Panc1 (cell line): ENCODE results near the gene IQSEC2. TPM values are rescaled to one million over a fixed set of nuclear protein-coding genes. Genes with fewer than 3 reads are reported as not detected.

Experiments used
- ATAC-seq: fragments of 200-7000 bp; cut with Tn5 transposase; 2 replicates; pipeline ENCODE4 v1.9.1; 2020; ENCODE audit warnings: mild to moderate bottlenecking, moderate library complexity
- BruUV-seq: library from RNA; stranded (reverse); fragments of 400-500 nt; replicated peaks from 2 replicates; lab custom pipeline; 2021; lab: Mats Ljungman, UMichigan
- CTCF ChIA-PET: fragments of 300-600 bp; sonication (Branson Sonifier 250); formaldehyde crosslinking; loops from one replicate; lab custom pipeline; 2022; ENCODE audit warnings: antibody characterized with exemption; lab: Charles Lee
- POLR2A ChIA-PET: fragments of 300-600 bp; sonication (Branson Sonifier 250); formaldehyde crosslinking; loops from one replicate; lab custom pipeline; 2022; ENCODE audit warnings: antibody characterized with exemption; lab: Charles Lee
- DNase-seq: peaks from one replicate; pipeline ENCODE4 v3.0.0-alpha.2; 2010; ENCODE audit warnings: low read depth, low spot score
- H3K27ac ChIP-seq: 2 replicates; pipeline ENCODE4 v1.5.1; 2011; ENCODE audit warnings: mild to moderate bottlenecking, low read length, inconsistent platforms
- H3K27me3 ChIP-seq: fragments of 200-500 bp; sonication (Bioruptor generic); 2 replicates; pipeline ENCODE4 v1.6.0; 2014; ENCODE audit warnings: low read length, inconsistent platforms; ENCODE audit not compliant: control insufficient read depth, insufficient read depth
- H3K36me3 ChIP-seq: fragments of 200-500 bp; sonication (Bioruptor generic); 2 replicates; pipeline ENCODE4 v1.5.1; 2014; ENCODE audit warnings: inconsistent platforms, mild to moderate bottlenecking, low read length, moderate library complexity; ENCODE audit not compliant: control insufficient read depth, insufficient read depth
- H3K4me1 ChIP-seq: 2 replicates; pipeline ENCODE4 v1.5.1; 2011; ENCODE audit warnings: inconsistent platforms, mild to moderate bottlenecking, low read length, moderate library complexity; ENCODE audit not compliant: control insufficient read depth, insufficient read depth
- H3K4me3 ChIP-seq, 2 experiments: 2 replicates each; pipeline ENCODE4 v1.5.1; 2011 to 2012; ENCODE audit warnings: low read depth in 2 of 2, low read length in 2 of 2, mild to moderate bottlenecking in 2 of 2, inconsistent platforms in 1 of 2, moderate library complexity in 1 of 2
- H3K9me3 ChIP-seq: fragments of 200-500 bp; sonication (Bioruptor generic); 2 replicates; pipeline ENCODE4 v1.5.1; 2014; ENCODE audit warnings: low read depth, mild to moderate bottlenecking, inconsistent platforms, low read length, moderate library complexity; ENCODE audit not compliant: control insufficient read depth, insufficient read depth
- CTCF ChIP-seq: fragments of 450-650 bp; IDR thresholded peaks from 2 replicates; pipeline ENCODE4 v1.5.1; 2017; ENCODE audit warnings: mild to moderate bottlenecking
- POLR2AphosphoS5 ChIP-seq: IDR thresholded peaks from 2 replicates; pipeline ENCODE4 v1.6.1; 2012; ENCODE audit warnings: mild to moderate bottlenecking, low read depth, low read length, moderate library complexity
- REST ChIP-seq, 2 experiments: IDR thresholded peaks; 2 replicates each; pipeline ENCODE4 v1.6.1; 2011 to 2012; ENCODE audit warnings: low read depth in 2 of 2, control low read depth in 1 of 2, low read length in 1 of 2, mild to moderate bottlenecking in 1 of 2, moderate library complexity in 1 of 2; ENCODE audit not compliant: insufficient read depth in 1 of 2
- SIN3A ChIP-seq: IDR thresholded peaks from 2 replicates; pipeline ENCODE4 v1.6.1; 2012; ENCODE audit warnings: low read depth, mild to moderate bottlenecking, low read length, moderate library complexity, borderline replicate concordance; ENCODE audit not compliant: insufficient read depth
- TCF7L2 ChIP-seq: IDR thresholded peaks from 2 replicates; pipeline ENCODE4 v1.6.1; 2011; ENCODE audit warnings: mild to moderate bottlenecking, low read depth, low read length, inconsistent platforms
- in situ Hi-C: cut with HindIII; loops from 2 replicates; pipeline ENCODE4 v1.10.0; 2016; ENCODE audit warnings: low sequenced_read_pairs, low pct_unique_long_range_greater_than_20kb
- intact Hi-C: fragments of 100-400 bp; cut with micrococcal nuclease; formaldehyde crosslinking; loops from one replicate; pipeline ENCODE4 v1.10.0; 2022; ENCODE audit not compliant: unreplicated experiment
- total RNA-seq: library from RNA; stranded (reverse); gene quantifications from one replicate; pipeline ENCODE4 v1.2.1, GENCODE V29; 2021; ENCODE audit not compliant: unreplicated experiment

The IQSEC2 gene
- total RNA-seq, 1 experiment from 2014 or later = 38.8 TPM

- ATAC-seq (no peak), DNase-seq (no peak)
- in situ Hi-C loops (no loop called here), intact Hi-C loops (no loop called here)
- no peak overlapping the region for H3K4me3 ChIP-seq
- ChIA-PET POLR2A (no interaction called here), CTCF (no interaction called here)
- H3K9me3 ChIP-seq = no peaks in the 10 kb centered on the region
- no peaks in the 10 kb centered on the region for H3K27me3 ChIP-seq
- H3K4me1 ChIP-seq = no peaks in the 10 kb centered on the region
- H3K27ac ChIP-seq = no peak overlapping the region
- TF ChIP-seq CTCF = no peak
- TF ChIP-seq TCF7L2 = no peak
- no peak for TF ChIP-seq POLR2AphosphoS5
- no peak for TF ChIP-seq REST (IDR thresholded peaks at IDR 0.05; ENCODE audit: insufficient read depth in 1 of 2, low read depth in 2 of 2, low read length in 1 of 2)
- TF ChIP-seq SIN3A = no peak
- H3K36me3 ChIP-seq = no peaks in the 10 kb centered on the region
- BruUV-seq = no TSS peak
These were observed 24.8 kb downstream of the IQSEC2 start for GRCh38 chrX:53256446-53257041.

GRCh38 chrX:53255738-53256191 is 25.6 kb downstream of the IQSEC2 start:
- Histone ChIP-seq H3K4me3 (no peak overlapping the region), H3K4me1 (no peaks in the 10 kb centered on the region), H3K27me3 (no peaks in the 10 kb centered on the region), H3K36me3 (no peaks in the 10 kb centered on the region), H3K9me3 (no peaks in the 10 kb centered on the region), H3K27ac (no peak overlapping the region)
- in situ Hi-C loops (no loop called here), intact Hi-C loops (no loop called here)
- BruUV-seq = no TSS peak
- DNase-seq (no peak), ATAC-seq (no peak)
- CTCF ChIA-PET = no interaction called here
- POLR2A ChIA-PET = no interaction called here
- TF ChIP-seq TCF7L2 = no peak
- TF ChIP-seq REST (IDR thresholded peaks at IDR 0.05; ENCODE audit: insufficient read depth in 1 of 2, low read depth in 2 of 2, low read length in 1 of 2) = no peak
- no peak for TF ChIP-seq POLR2AphosphoS5
- no peak for TF ChIP-seq SIN3A
- no peak for TF ChIP-seq CTCF
